Measurements from ENCODE around the gene TSHB. TPM values are rescaled to one million over a fixed set of nuclear protein-coding genes. Genes with fewer than 3 reads are reported as not detected.

Gene TSHB
- total and polyA plus RNA-seq, 4 donors: not detected

GRCh38 chr1:115071012-115071664, 41.5 kb downstream of the TSHB start:
- H3K27ac ChIP-seq (ENCODE audit: low read depth in 1 of 2, low read length in 1 of 2): no peak overlapping the region
- ATAC-seq (ENCODE audit: insufficient read depth, low FRiP score): no peak
- WGBS, 2 donors: 91 to 94% methylated on average over 6 of the region's 6 CpGs

GRCh38 chr1:115073298-115074087, 43.9 kb downstream of the TSHB start:
- H3K9me3 ChIP-seq (ENCODE audit: control insufficient read depth in 4 of 4, insufficient read depth in 3 of 4, low read length in 3 of 4): peaks cover 0 to 4% (median 0%) of the 10 kb centered on the region in 4 donors
- no peak overlapping the region for H3K27ac ChIP-seq (ENCODE audit: low read depth in 1 of 2, low read length in 1 of 2)
- no peaks in the 10 kb centered on the region for H3K36me3 ChIP-seq (ENCODE audit: control insufficient read depth in 4 of 4, insufficient read depth in 4 of 4, low read length in 4 of 4)
- H3K4me1 ChIP-seq (ENCODE audit: control insufficient read depth in 5 of 5, insufficient read depth in 5 of 5, low read length in 5 of 5): peaks cover 0 to 26% (median 4%) of the 10 kb centered on the region in 5 donors
- 68 to 87% methylated on average over 10 of the region's 10 CpGs for WGBS, 2 donors
- no peak overlapping the region for H3K4me3 ChIP-seq
- no peak overlapping the region for H3K9ac ChIP-seq (ENCODE audit: insufficient read depth in 1 of 2, low read length in 2 of 2)
- ATAC-seq (ENCODE audit: insufficient read depth, low FRiP score): no peak
- DNase-seq: peak; percentile 32 to 76 (median 65)
- H3K27me3 ChIP-seq (ENCODE audit: control insufficient read depth in 3 of 3, insufficient read depth in 3 of 3, low read length in 2 of 3): no peaks in the 10 kb centered on the region
- no peak for TF ChIP-seq CTCF (IDR thresholded peaks at IDR 0.05; ENCODE audit: control extremely low read depth, extremely low read depth)

More at GRCh38 chr1:115071012-115071664, 41.5 kb downstream of the TSHB start:
- Histone ChIP-seq H3K9me3 (ENCODE audit: control insufficient read depth in 4 of 4, insufficient read depth in 3 of 4, low read length in 3 of 4) (peaks cover 0 to 4% (median 0%) of the 10 kb centered on the region in 4 donors), H3K4me3 (no peak overlapping the region), H3K4me1 (ENCODE audit: control insufficient read depth in 5 of 5, insufficient read depth in 5 of 5, low read length in 5 of 5) (peaks cover 0 to 26% (median 4%) of the 10 kb centered on the region in 5 donors), H3K9ac (ENCODE audit: insufficient read depth in 1 of 2, low read length in 2 of 2) (no peak overlapping the region), H3K36me3 (ENCODE audit: control insufficient read depth in 4 of 4, insufficient read depth in 4 of 4, low read length in 4 of 4) (no peaks in the 10 kb centered on the region), H3K27me3 (ENCODE audit: control insufficient read depth in 3 of 3, insufficient read depth in 3 of 3, low read length in 2 of 3) (no peaks in the 10 kb centered on the region)
- TF ChIP-seq CTCF (IDR thresholded peaks at IDR 0.05; ENCODE audit: control extremely low read depth, extremely low read depth): no peak
- no peak for DNase-seq

- ATAC-seq (ENCODE audit: insufficient read depth, low FRiP score) (no peak), DNase-seq (no peak)
- Histone ChIP-seq H3K27me3 (ENCODE audit: control insufficient read depth in 3 of 3, insufficient read depth in 3 of 3, low read length in 2 of 3) (no peaks in the 10 kb centered on the region), H3K36me3 (ENCODE audit: control insufficient read depth in 4 of 4, insufficient read depth in 4 of 4, low read length in 4 of 4) (no peaks in the 10 kb centered on the region), H3K9ac (ENCODE audit: insufficient read depth in 1 of 2, low read length in 2 of 2) (no peak overlapping the region), H3K9me3 (ENCODE audit: control insufficient read depth in 4 of 4, insufficient read depth in 3 of 4, low read length in 3 of 4) (peaks cover 0 to 4% (median 0%) of the 10 kb centered on the region in 4 donors), H3K4me3 (no peak overlapping the region), H3K4me1 (ENCODE audit: control insufficient read depth in 5 of 5, insufficient read depth in 5 of 5, low read length in 5 of 5) (peaks cover 0 to 22% (median 4%) of the 10 kb centered on the region in 5 donors), H3K27ac (ENCODE audit: low read depth in 1 of 2, low read length in 1 of 2) (no peak overlapping the region)
- no peak for TF ChIP-seq CTCF (IDR thresholded peaks at IDR 0.05; ENCODE audit: control extremely low read depth, extremely low read depth)
- WGBS, 2 donors: 63 to 75% methylated on average over 11 of the region's 11 CpGs
Observed at GRCh38 chr1:115074839-115075534, 45.4 kb downstream of the TSHB start.

All from lung (tissue), 12 donors.